Measurements from ENCODE around the gene TBC1D22A.

The TBC1D22A gene

GRCh38 chr22:46862418-46863324, 100.2 kb downstream of the TBC1D22A start:
- no peak for DNase-seq

GRCh38 chr22:46863794-46864193, 101.3 kb downstream of the TBC1D22A start:
- DNase-seq: no peak

- DNase-seq: no peak
Observed at GRCh38 chr22:46864314-46865051, 102.0 kb downstream of the TBC1D22A start.

GRCh38 chr22:46865052-46865434, 102.6 kb downstream of the TBC1D22A start:
- no peak for DNase-seq

GRCh38 chr22:46865642-46866041, 103.2 kb downstream of the TBC1D22A start:
- DNase-seq: no peak

- no peak for DNase-seq
Observed at GRCh38 chr22:46866591-46866990, 104.1 kb downstream of the TBC1D22A start.

- no peak for DNase-seq
Observed at GRCh38 chr22:46867106-46867505, 104.7 kb downstream of the TBC1D22A start.

- DNase-seq: no peak
Observed at GRCh38 chr22:46869329-46869728, 106.9 kb downstream of the TBC1D22A start.

GRCh38 chr22:46869831-46870441, 107.5 kb downstream of the TBC1D22A start:
- no peak for DNase-seq

- DNase-seq: no peak
Observed at GRCh38 chr22:46871826-46872225, 109.4 kb downstream of the TBC1D22A start.

GRCh38 chr22:46875089-46875488, 112.6 kb downstream of the TBC1D22A start:
- no peak for DNase-seq

- no peak for DNase-seq
Observed at GRCh38 chr22:46876357-46876934, 114.0 kb downstream of the TBC1D22A start.

GRCh38 chr22:46878191-46878948, 115.9 kb downstream of the TBC1D22A start:
- DNase-seq: no peak

GRCh38 chr22:46879083-46879482, 116.6 kb downstream of the TBC1D22A start:
- no peak for DNase-seq

- no peak for DNase-seq
Observed at GRCh38 chr22:46881373-46882118, 119.1 kb downstream of the TBC1D22A start.

GRCh38 chr22:46883092-46883910, 120.9 kb downstream of the TBC1D22A start:
- no peak for DNase-seq

- DNase-seq: no peak
Observed at GRCh38 chr22:46884365-46884764, 121.9 kb downstream of the TBC1D22A start.

- no peak for DNase-seq
Observed at GRCh38 chr22:46887978-46888377, 125.5 kb downstream of the TBC1D22A start.

- no peak for DNase-seq
Observed at GRCh38 chr22:46890819-46891218, 128.4 kb downstream of the TBC1D22A start.

GRCh38 chr22:46891382-46891951, 129.0 kb downstream of the TBC1D22A start:
- DNase-seq: no peak

Data from activated CD4-positive, alpha-beta T cell treated with anti-CD3 and anti-CD28 coated beads, Interleukin-10, Interleukin-2, amounts not matched to agents 100 ng/mL and 50 ng/mL, durations not matched to agents 16 hours and 8 hours (primary cell).